Measurements from ENCODE around the gene OXSM.
A peak's percentile ranks its signal among the peaks of the same experiment; 100 is the strongest.

OXSM gene

GRCh38 chr3:25785826-25786225 lies 4.1 kb upstream of the OXSM start:
- Histone ChIP-seq H3K4me3 (ENCODE audit: low read length) (no peak overlapping the region), H3K79me1 (ENCODE audit: low read length) (peaks cover 2% of the 10 kb centered on the region), H3K23ac (ENCODE audit: low read length) (no peak overlapping the region), H2BK120ac (ENCODE audit: low read depth, low read length) (no peak overlapping the region), H3K4ac (ENCODE audit: low read depth, low read length) (no peak overlapping the region), H4K8ac (ENCODE audit: low read depth, low read length) (no peak overlapping the region), H3K4me1 (ENCODE audit: control insufficient read depth, low read depth, low read length) (peaks cover 5% of the 10 kb centered on the region), H3K36me3 (ENCODE audit: control insufficient read depth, insufficient read depth, low read length) (no peaks in the 10 kb centered on the region), H2BK5ac (ENCODE audit: low read length) (no peak overlapping the region), H3K9ac (ENCODE audit: low read length) (no peak overlapping the region), H3K56ac (ENCODE audit: low read length) (no peak overlapping the region), H2BK15ac (replicated peaks; ENCODE audit: low read depth) (no peak overlapping the region), H4K5ac (ENCODE audit: low read length) (no peak overlapping the region), H3K4me2 (ENCODE audit: low read length) (no peak overlapping the region), H3K18ac (ENCODE audit: low read length) (no peak overlapping the region), H3K79me2 (ENCODE audit: control insufficient read depth, insufficient read depth, low read length) (peaks cover 2% of the 10 kb centered on the region), H2AK5ac (ENCODE audit: low read length) (no peak overlapping the region), H3K27me3 (ENCODE audit: insufficient read depth, low read length, poor library complexity) (no peaks in the 10 kb centered on the region), H3K27ac (ENCODE audit: low read depth, low read length) (no peak overlapping the region)
- no peak for DNase-seq
- no CpG with 5 or more reads among the region's 3 CpGs for WGBS (ENCODE audit: extremely low coverage, insufficient coverage, low lambda C conversion rate)

GRCh38 chr3:25787689-25788088 lies 2.2 kb upstream of the OXSM start:
- DNase-seq = no peak
- Histone ChIP-seq H3K9ac (ENCODE audit: low read length) (no peak overlapping the region), H3K27ac (ENCODE audit: low read depth, low read length) (no peak overlapping the region), H3K56ac (ENCODE audit: low read length) (no peak overlapping the region), H3K79me2 (ENCODE audit: control insufficient read depth, insufficient read depth, low read length) (no peaks in the 10 kb centered on the region), H2BK120ac (ENCODE audit: low read depth, low read length) (no peak overlapping the region), H3K27me3 (ENCODE audit: insufficient read depth, low read length, poor library complexity) (no peaks in the 10 kb centered on the region), H4K5ac (ENCODE audit: low read length) (no peak overlapping the region), H2BK15ac (replicated peaks; ENCODE audit: low read depth) (no peak overlapping the region), H3K4me1 (ENCODE audit: control insufficient read depth, low read depth, low read length) (peaks cover 2% of the 10 kb centered on the region), H4K8ac (ENCODE audit: low read depth, low read length) (no peak overlapping the region), H2BK5ac (ENCODE audit: low read length) (no peak overlapping the region), H3K4ac (ENCODE audit: low read depth, low read length) (no peak overlapping the region), H3K4me3 (ENCODE audit: low read length) (no peak overlapping the region), H3K23ac (ENCODE audit: low read length) (no peak overlapping the region), H3K79me1 (ENCODE audit: low read length) (no peaks in the 10 kb centered on the region), H3K36me3 (ENCODE audit: control insufficient read depth, insufficient read depth, low read length) (no peaks in the 10 kb centered on the region), H3K18ac (ENCODE audit: low read length) (no peak overlapping the region), H3K4me2 (ENCODE audit: low read length) (no peak overlapping the region), H2AK5ac (ENCODE audit: low read length) (no peak overlapping the region)
- WGBS (ENCODE audit: extremely low coverage, insufficient coverage, low lambda C conversion rate) = no CpG with 5 or more reads among the region's 3 CpGs

- Histone ChIP-seq H3K79me1 (ENCODE audit: low read length) (no peaks in the 10 kb centered on the region), H3K18ac (ENCODE audit: low read length) (no peak overlapping the region), H3K79me2 (ENCODE audit: control insufficient read depth, insufficient read depth, low read length) (no peaks in the 10 kb centered on the region), H3K27me3 (ENCODE audit: insufficient read depth, low read length, poor library complexity) (no peaks in the 10 kb centered on the region), H3K4me3 (ENCODE audit: low read length) (no peak overlapping the region), H2BK5ac (ENCODE audit: low read length) (no peak overlapping the region), H3K36me3 (ENCODE audit: control insufficient read depth, insufficient read depth, low read length) (no peaks in the 10 kb centered on the region), H2BK15ac (replicated peaks; ENCODE audit: low read depth) (no peak overlapping the region), H3K9ac (ENCODE audit: low read length) (peak overlapping the region; percentile 41), H3K56ac (ENCODE audit: low read length) (no peak overlapping the region), H3K4me1 (ENCODE audit: control insufficient read depth, low read depth, low read length) (no peaks in the 10 kb centered on the region), H3K4me2 (ENCODE audit: low read length) (peak overlapping the region; percentile 13), H4K8ac (ENCODE audit: low read depth, low read length) (no peak overlapping the region), H3K4ac (ENCODE audit: low read depth, low read length) (no peak overlapping the region), H3K27ac (ENCODE audit: low read depth, low read length) (no peak overlapping the region), H4K5ac (ENCODE audit: low read length) (no peak overlapping the region), H2AK5ac (ENCODE audit: low read length) (no peak overlapping the region), H3K23ac (ENCODE audit: low read length) (no peak overlapping the region), H2BK120ac (ENCODE audit: low read depth, low read length) (no peak overlapping the region)
- WGBS (ENCODE audit: extremely low coverage, insufficient coverage, low lambda C conversion rate) = no CpG with 5 or more reads among the region's 2 CpGs
- DNase-seq = no peak
Measured at GRCh38 chr3:25789209-25789595, 688 bp upstream of the OXSM start.

DNA sequence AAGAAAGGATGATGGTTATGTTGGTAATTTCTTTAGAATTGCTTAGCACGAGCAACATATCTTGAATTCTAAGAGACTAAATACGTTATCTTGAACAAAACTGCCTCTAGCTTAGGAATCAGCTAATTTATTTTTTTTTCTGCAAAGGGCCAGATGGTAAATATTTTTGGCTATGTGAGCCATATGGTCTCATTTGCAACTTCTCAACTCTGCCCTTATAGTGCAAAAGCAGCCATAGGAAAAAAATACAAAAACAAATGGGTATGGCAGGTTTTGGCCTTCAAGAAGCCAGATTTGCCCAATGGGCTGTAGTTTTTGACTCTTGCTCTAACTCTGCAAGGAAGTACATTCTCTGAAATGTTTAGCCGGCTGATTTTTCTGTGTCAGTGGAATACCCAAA lies 11.9 kb downstream of the OXSM start:
- Histone ChIP-seq H2BK5ac (ENCODE audit: low read length) (no peak overlapping the region), H3K4me3 (ENCODE audit: low read length) (no peak overlapping the region)
- no CpG with 5 or more reads among the region's 3 CpGs for WGBS (ENCODE audit: extremely low coverage, insufficient coverage, low lambda C conversion rate)

DNA sequence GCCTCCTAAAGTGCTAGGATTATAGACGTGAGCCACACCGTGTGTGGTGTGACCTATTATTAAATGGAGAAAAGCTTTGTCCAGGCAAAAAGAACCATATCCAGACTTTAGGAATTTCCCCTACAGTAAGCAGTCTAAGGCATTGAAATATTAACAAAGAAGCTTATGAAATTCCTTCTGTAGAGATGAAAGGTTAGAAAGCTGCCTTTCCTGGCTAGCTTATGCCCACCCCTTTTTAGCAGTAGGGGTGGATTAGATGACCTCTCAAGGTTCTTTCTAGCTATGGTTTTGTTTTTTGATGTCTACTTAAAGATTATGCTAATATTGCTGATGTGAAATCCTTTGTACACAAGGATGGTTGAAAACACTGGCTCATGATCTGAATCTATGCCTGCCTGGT lies 13.9 kb downstream of the OXSM start:
- WGBS (ENCODE audit: extremely low coverage, insufficient coverage, low lambda C conversion rate) = no CpG with 5 or more reads among the region's 2 CpGs
- H3K4me1 ChIP-seq (ENCODE audit: control insufficient read depth, low read depth, low read length) = no peaks in the 10 kb centered on the region

More for the DNA sequence above, 11.9 kb downstream of the OXSM start:
- Histone ChIP-seq H3K9ac (ENCODE audit: low read length) (no peak overlapping the region), H3K79me1 (ENCODE audit: low read length) (no peaks in the 10 kb centered on the region), H3K27me3 (ENCODE audit: insufficient read depth, low read length, poor library complexity) (no peaks in the 10 kb centered on the region), H3K18ac (ENCODE audit: low read length) (no peak overlapping the region), H3K23ac (ENCODE audit: low read length) (no peak overlapping the region), H3K4me2 (ENCODE audit: low read length) (no peak overlapping the region), H3K56ac (ENCODE audit: low read length) (no peak overlapping the region), H2AK5ac (ENCODE audit: low read length) (no peak overlapping the region), H3K4ac (ENCODE audit: low read depth, low read length) (no peak overlapping the region), H2BK120ac (ENCODE audit: low read depth, low read length) (no peak overlapping the region), H3K79me2 (ENCODE audit: control insufficient read depth, insufficient read depth, low read length) (no peaks in the 10 kb centered on the region), H3K27ac (ENCODE audit: low read depth, low read length) (no peak overlapping the region), H4K8ac (ENCODE audit: low read depth, low read length) (no peak overlapping the region), H3K36me3 (ENCODE audit: control insufficient read depth, insufficient read depth, low read length) (no peaks in the 10 kb centered on the region), H3K4me1 (ENCODE audit: control insufficient read depth, low read depth, low read length) (no peaks in the 10 kb centered on the region), H4K5ac (ENCODE audit: low read length) (no peak overlapping the region), H2BK15ac (replicated peaks; ENCODE audit: low read depth) (no peak overlapping the region)
- no peak for DNase-seq

GRCh38 chr3:25804676-25805075 lies 14.8 kb downstream of the OXSM start:
- Histone ChIP-seq H3K18ac (ENCODE audit: low read length) (no peak overlapping the region), H3K9ac (ENCODE audit: low read length) (no peak overlapping the region), H2BK5ac (ENCODE audit: low read length) (no peak overlapping the region), H3K36me3 (ENCODE audit: control insufficient read depth, insufficient read depth, low read length) (no peaks in the 10 kb centered on the region), H3K56ac (ENCODE audit: low read length) (no peak overlapping the region), H3K4me1 (ENCODE audit: control insufficient read depth, low read depth, low read length) (no peaks in the 10 kb centered on the region), H3K4me3 (ENCODE audit: low read length) (no peak overlapping the region), H3K79me1 (ENCODE audit: low read length) (no peaks in the 10 kb centered on the region), H3K4me2 (ENCODE audit: low read length) (no peak overlapping the region), H3K27ac (ENCODE audit: low read depth, low read length) (no peak overlapping the region), H3K4ac (ENCODE audit: low read depth, low read length) (no peak overlapping the region), H3K27me3 (ENCODE audit: insufficient read depth, low read length, poor library complexity) (no peaks in the 10 kb centered on the region), H3K79me2 (ENCODE audit: control insufficient read depth, insufficient read depth, low read length) (no peaks in the 10 kb centered on the region), H4K5ac (ENCODE audit: low read length) (no peak overlapping the region), H2BK15ac (replicated peaks; ENCODE audit: low read depth) (no peak overlapping the region), H2AK5ac (ENCODE audit: low read length) (no peak overlapping the region), H4K8ac (ENCODE audit: low read depth, low read length) (no peak overlapping the region), H2BK120ac (ENCODE audit: low read depth, low read length) (no peak overlapping the region), H3K23ac (ENCODE audit: low read length) (no peak overlapping the region)
- DNase-seq = no peak
- no CpG with 5 or more reads among the region's 1 CpG for WGBS (ENCODE audit: extremely low coverage, insufficient coverage, low lambda C conversion rate)

More for the DNA sequence above, 13.9 kb downstream of the OXSM start:
- Histone ChIP-seq H3K4me3 (ENCODE audit: low read length) (no peak overlapping the region), H3K79me1 (ENCODE audit: low read length) (no peaks in the 10 kb centered on the region), H2BK15ac (replicated peaks; ENCODE audit: low read depth) (no peak overlapping the region), H2BK120ac (ENCODE audit: low read depth, low read length) (no peak overlapping the region), H3K56ac (ENCODE audit: low read length) (no peak overlapping the region), H2BK5ac (ENCODE audit: low read length) (no peak overlapping the region), H3K27me3 (ENCODE audit: insufficient read depth, low read length, poor library complexity) (no peaks in the 10 kb centered on the region), H4K8ac (ENCODE audit: low read depth, low read length) (no peak overlapping the region), H3K18ac (ENCODE audit: low read length) (no peak overlapping the region), H3K4me2 (ENCODE audit: low read length) (no peak overlapping the region), H2AK5ac (ENCODE audit: low read length) (no peak overlapping the region), H3K79me2 (ENCODE audit: control insufficient read depth, insufficient read depth, low read length) (no peaks in the 10 kb centered on the region), H3K4ac (ENCODE audit: low read depth, low read length) (no peak overlapping the region), H4K5ac (ENCODE audit: low read length) (no peak overlapping the region), H3K27ac (ENCODE audit: low read depth, low read length) (no peak overlapping the region), H3K9ac (ENCODE audit: low read length) (no peak overlapping the region), H3K36me3 (ENCODE audit: control insufficient read depth, insufficient read depth, low read length) (no peaks in the 10 kb centered on the region), H3K23ac (ENCODE audit: low read length) (no peak overlapping the region)
- no peak for DNase-seq
